ENCODE data around the gene ST3GAL6. TPM values are rescaled to one million over a fixed set of nuclear protein-coding genes. Genes with fewer than 3 reads are reported as not detected.
A peak's percentile ranks its signal among the peaks of the same experiment; 100 is the strongest.

Gene ST3GAL6, protein sequence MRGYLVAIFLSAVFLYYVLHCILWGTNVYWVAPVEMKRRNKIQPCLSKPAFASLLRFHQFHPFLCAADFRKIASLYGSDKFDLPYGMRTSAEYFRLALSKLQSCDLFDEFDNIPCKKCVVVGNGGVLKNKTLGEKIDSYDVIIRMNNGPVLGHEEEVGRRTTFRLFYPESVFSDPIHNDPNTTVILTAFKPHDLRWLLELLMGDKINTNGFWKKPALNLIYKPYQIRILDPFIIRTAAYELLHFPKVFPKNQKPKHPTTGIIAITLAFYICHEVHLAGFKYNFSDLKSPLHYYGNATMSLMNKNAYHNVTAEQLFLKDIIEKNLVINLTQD
- 87.0 TPM for total RNA-seq
- long read RNA-seq, transcript ST3GAL6-214 (10 exons, 1,886 nt) = major isoform, 35 of 156 reads
- long read RNA-seq, transcript ST3GAL6-202 (11 exons, 3,571 nt) = minor isoform, 8 of 156 reads
- long read RNA-seq, transcript ST3GAL6-228 (10 exons, 3,399 nt) = minor isoform, 16 of 156 reads
- long read RNA-seq, transcript ST3GAL6-208 (11 exons, 2,837 nt) = minor isoform, 6 of 156 reads
- long read RNA-seq, partial matches to known transcripts = 4 of 156 reads
- long read RNA-seq, other reads (novel, unspliced or antisense) = 87 of 156 reads

DNA sequence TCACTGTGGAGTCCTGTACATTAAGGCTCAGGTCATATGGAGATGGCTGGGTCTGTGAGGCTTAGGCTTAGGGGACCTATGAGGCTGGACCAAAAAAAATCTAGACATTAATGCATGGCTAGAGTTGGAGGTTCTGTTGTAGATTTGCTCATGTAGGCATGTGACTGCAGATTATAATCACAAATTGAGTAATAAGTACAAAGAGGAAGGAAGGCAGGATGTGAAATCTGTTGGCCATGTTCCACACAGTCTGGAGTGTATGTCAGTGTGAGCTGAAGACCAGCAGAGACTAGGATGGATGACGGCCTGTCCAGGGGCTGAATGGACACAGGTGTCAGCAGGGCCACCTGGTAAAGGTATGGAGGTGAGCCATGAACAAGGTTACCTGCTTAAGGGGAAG lies at the start of gene ST3GAL6:
ST3GAL6 (plus strand) TSS at position 265 of the 400 bp plus-strand sequence. CDS start 5,101 bp downstream, outside the sequence.
- DNase-seq (ENCODE audit: low spot score) = no peak
- intact Hi-C loops (cut with DNase I) = no loop called here

DNA sequence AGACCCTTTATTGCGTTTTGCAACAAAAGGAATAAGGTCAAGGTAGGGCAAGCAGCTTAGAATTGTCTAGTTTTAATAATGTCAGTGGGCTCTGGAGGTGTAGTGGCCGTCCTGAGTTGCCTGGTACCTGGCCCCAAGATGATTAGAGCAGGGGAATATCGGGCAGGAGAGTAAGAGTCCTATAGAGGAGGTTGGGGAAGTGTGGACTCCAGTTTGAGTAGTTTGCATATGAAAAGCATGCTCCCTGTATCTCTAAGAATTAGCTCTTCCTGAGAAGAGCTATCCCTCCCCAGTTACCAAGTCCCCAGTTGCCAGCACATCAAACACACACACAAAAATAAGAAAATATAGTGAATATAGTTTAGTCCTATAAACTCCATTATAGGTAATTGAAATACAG lies 49.2 kb upstream of the ST3GAL6 start:
- no peak for DNase-seq (ENCODE audit: low spot score)
- intact Hi-C loops (cut with DNase I) = no loop called here

DNA sequence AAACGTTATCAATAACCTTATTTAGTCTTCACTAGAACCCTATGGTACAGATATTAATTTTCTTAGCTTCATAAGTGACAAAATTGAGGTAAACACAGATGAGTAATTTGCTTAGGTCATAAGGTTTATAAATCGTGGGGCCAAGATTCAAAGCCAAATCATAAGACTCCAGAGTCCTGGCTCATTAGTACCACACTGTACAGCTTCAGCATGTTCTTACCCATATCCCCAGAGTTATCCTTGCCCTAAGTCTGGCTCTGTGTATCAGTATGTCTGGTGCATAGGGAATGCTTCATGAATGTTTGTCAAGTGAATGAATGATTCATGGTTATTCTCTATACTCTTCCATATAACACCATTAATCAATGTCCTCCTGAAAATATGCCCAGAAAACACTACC lies 45.6 kb upstream of the ST3GAL6 start:
- DNase-seq (ENCODE audit: low spot score) = no peak
- intact Hi-C loops (cut with DNase I) = no loop called here

DNA sequence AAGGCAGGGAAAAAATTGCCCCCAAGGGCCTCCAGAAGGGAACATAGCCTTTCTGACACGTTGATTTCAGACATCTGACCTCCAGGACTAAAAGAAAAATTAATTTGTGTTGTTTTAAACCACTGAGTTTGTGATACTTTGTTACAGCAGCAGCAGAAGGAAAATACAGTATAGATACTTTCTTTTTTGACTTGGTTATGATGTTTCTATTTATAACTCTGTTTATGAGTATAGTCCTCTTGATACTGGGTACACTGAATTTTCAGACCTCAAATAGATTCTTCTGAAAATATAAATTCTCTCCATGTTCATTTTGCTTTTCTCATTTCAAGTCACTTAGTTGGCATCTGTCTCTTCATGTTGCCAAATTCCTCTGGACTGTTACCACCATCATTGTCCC lies 44.4 kb upstream of the ST3GAL6 start:
- no peak for DNase-seq (ENCODE audit: low spot score)
- intact Hi-C loops (cut with DNase I) = no loop called here

DNA sequence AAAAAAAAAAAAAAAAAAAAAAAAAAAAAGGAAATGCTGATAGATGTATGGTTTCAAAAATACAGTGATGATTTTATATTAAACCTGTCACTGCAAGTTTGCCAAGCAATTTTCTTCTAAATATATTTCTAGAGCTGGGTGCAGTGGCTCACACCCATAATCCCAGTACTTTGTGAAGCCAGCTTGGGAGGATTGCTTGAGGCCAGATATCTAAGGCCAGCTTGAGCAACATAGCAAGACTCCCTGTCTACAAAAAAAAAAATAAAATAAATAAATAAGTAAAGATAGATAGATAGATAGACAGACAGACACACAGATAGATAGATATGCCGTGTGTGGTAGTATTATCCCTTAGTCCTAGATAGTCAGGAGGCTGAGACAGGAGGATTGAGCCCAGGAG lies 41.4 kb upstream of the ST3GAL6 start:
- intact Hi-C loops (cut with DNase I) = no loop called here
- no peak for DNase-seq (ENCODE audit: low spot score)

DNA sequence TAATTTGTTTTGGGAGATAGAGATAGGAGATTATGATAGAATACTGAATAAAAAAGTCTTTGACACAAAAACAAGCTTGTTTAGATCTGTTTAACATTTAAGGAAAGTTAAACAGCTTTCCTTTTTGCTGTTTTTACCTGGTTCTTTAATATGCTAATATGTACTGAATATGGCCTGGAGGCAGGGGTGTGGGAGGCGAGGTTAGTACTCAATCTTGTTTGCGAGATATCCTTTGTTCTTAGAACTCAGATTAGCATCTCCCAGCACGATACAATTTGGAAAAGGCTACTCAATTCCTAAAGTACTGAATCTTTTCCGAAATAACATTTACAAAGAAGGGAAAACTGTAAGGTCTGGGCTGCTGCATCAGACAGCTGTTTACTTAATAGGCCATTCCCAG lies 40.8 kb upstream of the ST3GAL6 start:
- intact Hi-C loops (cut with DNase I) = no loop called here
- DNase-seq (ENCODE audit: low spot score) = no peak

DNA sequence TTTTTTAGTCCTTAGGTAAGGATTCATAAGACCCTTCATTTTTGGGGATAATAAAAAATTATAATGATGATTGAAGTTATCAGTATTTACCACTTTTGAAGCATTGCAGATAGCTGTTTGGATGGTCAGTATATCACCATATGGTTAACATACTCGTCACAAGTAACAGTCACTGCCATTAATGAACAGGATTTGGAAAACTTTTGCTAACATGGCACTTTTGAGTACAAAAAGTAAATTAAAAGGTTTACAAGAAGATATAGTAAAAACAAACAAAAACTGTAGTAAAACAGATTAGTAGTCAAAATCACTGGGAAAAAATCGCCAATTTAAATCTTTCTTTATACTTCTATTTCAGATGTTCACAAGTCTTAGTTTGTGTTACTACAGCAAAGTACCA lies 37.8 kb upstream of the ST3GAL6 start:
- intact Hi-C loops (cut with DNase I) = no loop called here

DNA sequence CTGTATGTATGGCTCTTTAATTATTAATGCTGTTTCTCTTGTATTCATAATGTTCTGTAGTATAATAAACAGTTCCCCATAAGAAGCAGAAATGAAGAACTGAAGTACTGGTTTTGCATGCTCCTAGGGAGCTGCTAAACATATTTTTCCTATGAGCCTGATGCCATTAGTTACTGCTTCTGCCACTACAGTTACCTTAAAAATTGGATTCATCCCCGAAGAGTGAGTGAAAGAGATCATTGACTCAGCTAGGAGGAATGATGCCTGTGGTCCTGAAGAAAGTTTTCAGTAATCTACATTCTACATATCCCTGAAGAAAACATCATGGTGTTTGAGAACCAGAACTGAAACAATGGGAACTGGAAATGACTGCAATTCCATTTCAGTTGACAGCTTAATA lies 37.1 kb upstream of the ST3GAL6 start:
- DNase-seq (ENCODE audit: low spot score) = no peak
- intact Hi-C loops (cut with DNase I) = no loop called here

More for the DNA sequence above, 37.8 kb upstream of the ST3GAL6 start:
- no peak for DNase-seq (ENCODE audit: low spot score)

DNA sequence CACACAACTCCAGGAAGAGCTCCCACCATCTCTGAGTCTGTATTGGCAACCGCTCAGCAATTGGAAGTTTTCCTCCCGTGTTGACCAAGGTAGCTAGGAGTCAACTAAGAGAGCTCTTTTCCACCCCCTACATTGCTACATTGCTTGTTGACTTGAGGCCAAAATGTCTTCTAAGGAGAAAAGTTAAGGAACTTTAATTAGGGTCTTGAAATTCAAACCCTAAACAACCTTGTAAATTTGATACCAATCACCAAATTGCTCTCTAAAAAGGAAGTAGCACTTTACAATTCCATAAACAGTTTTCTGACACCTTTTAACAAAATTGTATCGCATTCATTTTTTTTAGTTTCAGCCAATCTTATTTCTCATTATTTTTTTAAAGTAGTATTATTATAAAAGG lies 35.5 kb upstream of the ST3GAL6 start:
- DNase-seq (ENCODE audit: low spot score) = no peak
- intact Hi-C loops (cut with DNase I) = no loop called here

DNA sequence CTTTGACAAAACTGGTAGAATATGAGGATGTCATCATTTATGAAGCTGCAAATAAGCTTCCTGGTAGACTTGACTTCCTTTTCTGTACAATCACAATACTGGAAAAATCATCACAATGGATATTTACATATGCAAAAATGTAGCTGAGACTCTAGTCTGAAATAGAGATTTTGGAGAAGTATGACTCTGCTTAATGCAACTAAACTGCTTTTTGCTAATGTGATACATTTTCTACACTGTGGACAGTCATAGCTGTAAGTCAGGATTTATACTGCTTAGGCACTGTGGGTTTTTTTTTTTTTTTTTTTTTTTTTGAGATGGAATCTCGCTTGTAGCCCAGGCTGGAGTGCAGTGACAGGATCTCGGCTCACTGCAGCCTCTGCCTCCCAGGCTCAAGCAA lies 34.5 kb upstream of the ST3GAL6 start:
- intact Hi-C loops (cut with DNase I) = no loop called here
- DNase-seq (ENCODE audit: low spot score) = no peak

DNA sequence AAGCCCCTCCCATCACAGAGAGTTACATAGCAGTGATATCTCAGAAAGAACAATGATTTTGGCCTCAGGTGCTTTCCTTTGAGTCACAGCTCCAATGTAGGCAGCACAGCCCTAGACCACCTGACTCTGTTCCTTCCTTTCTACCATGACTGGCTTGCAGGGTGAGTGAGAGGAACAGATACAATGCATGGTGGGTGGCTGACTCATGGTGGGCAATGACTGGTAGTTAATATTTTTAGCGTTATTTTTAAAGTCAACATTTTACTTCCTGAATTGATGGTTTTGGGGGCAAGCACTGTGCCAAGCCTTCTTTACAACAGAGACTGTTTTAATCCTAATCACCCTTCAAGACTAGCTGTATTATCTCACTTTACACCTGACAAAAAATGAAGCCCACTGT lies 32.8 kb upstream of the ST3GAL6 start:
- DNase-seq (ENCODE audit: low spot score) = no peak
- intact Hi-C loops (cut with DNase I) = loop anchor here (5.0 to 10.0 kb wide), 3 partner anchors 38 to 164 kb away; no protein-coding TSS in a partner anchor

DNA sequence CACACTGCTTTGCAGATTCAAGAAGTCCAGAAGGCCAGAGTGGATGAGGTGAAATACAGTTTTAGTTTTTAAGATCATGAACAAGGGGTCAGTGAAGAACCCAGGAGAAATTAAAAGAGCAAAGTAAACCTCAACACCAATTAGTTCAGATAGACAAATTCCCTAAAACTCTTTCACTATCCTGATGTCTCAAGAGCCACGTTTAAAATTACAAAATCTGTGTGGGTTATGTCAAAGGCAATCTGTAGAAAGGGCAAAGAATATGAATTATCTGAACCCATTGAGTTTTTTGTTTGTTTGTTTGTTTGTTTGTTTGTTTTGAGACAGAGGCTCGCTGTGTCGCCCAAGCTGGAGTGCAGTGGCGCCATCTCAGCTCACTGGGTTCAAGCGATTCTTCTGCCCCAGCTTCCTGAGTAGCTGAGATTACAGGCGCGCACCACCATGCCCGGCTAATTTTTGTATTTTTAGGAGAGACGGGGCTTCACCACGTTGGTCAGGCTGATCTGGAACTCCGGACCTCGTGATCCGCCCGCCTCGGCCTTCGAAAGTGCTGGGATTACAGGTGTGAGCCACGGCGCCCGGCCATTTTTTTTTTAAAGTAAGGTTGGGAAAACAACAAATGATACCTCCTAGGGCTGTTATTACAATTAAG lies 32.1 kb upstream of the ST3GAL6 start:
- intact Hi-C loops (cut with DNase I) = loop anchor here (5.0 to 10.0 kb wide), 3 partner anchors 39 to 164 kb away; no protein-coding TSS in a partner anchor
- no peak for DNase-seq (ENCODE audit: low spot score)

DNA sequence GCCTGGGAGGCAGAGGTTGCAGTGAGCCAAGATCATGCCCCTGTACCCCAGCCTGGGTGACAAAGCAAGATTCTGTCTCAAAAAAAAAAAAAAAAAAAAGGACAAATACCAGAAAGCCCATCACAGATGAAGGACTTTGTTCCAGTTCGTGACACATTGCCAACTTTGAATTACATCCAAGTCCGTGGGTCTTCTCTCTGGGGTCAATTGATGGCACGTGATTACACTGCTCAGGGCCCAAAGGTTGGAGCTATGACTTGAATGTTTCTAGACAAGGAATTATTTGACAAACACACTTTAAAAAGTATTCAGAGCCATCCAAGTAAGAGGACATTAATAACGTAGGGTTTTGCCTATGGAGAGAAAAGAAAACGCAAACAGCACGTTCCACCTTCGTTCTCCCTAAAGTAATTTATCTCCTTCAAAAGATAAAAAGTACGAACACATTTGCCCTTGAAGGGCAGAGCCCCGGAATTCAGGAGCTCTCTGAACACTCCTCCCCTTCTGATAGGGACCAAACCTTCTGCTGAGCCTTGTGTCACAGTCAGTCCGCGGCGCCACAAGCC lies 31.3 kb upstream of the ST3GAL6 start:
- DNase-seq (ENCODE audit: low spot score) = no peak
- intact Hi-C loops (cut with DNase I) = loop anchor here (2.0 to 10.0 kb wide), 4 partner anchors 37 to 163 kb away; no protein-coding TSS in a partner anchor

DNA sequence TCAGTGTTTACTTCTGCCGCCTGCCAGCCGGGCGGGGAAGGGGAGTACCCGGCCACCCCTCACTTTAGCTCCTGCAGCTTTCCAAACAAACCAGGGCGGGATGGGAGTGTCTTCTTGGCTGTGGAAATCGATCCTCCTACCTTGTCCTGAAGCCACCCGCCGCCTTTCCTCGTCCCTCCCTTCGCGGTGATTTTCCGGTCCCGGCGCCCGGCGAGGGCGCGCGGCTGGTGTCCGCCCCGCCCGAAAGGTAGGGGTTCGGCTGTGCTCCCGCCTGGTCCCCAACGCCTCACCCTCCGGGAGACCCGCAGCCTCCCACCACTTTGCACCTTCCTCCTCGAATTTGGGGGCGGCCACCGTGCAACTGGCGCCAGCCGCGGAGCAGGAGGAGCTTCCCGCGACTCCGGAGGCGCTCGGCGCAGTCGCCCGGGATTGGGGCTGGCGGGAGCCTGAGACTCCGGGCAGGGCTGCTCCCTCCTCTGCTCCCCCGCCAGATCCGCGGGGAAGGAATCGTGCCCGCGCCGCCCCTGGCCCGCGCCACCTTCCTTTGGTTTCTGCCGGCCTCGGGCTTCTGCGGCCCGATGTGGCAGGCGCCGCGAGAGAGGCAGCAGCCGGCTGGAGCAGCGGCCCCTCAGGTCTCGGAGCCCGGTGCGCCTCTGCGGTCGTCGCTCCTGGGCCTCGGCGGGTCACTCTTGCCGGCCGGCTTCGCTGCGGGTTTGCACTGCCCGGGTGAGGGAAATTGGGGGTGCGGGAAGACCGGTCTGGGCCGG lies 30.7 kb upstream of the ST3GAL6 start:
- peak; percentile 89 for DNase-seq (ENCODE audit: low spot score)
- intact Hi-C loops (cut with DNase I) = loop anchor here (2.0 to 10.0 kb wide), 4 partner anchors 36 to 162 kb away; no protein-coding TSS in a partner anchor

DNA sequence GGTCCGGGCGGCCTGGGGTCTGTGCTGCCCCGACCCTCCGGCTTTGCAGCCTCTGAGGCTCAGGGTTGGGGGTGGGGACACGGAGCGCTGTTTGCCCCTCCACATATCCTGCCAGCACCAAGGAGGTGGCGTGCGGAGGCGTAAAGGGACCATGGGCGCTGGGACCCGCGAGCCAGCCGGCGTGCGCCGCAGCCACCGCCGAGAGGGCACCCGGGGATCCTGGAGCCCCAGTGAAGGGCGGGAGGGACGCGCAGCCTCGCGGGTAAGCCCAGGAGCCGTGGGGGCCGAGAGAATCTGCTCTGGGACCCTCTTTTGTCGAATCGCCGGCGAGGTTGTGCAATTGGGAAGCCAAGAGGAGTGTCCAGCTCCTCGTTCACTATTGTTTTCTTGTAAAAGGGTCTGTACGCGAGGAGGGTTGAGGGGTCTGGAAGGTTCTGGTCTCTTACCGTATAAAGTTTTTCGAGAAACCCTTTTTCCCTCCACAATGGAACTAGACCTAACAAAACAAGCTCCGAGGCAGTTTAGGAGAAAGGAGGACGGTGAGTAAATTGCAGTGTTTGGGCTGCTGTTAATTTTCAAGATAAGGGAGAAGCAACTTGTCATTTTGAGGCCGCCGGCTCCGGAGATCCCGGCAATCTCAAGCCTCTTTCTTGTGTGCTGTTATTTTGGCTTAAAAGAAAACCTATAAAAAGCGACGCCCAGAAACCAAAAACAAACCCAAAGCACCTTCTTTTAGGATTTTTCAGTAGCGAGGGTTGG lies 29.9 kb upstream of the ST3GAL6 start:
- peak; percentile 79 for DNase-seq (ENCODE audit: low spot score)
- intact Hi-C loops (cut with DNase I) = loop anchor here (2.0 to 10.0 kb wide), 4 partner anchors 36 to 162 kb away; no protein-coding TSS in a partner anchor

DNA sequence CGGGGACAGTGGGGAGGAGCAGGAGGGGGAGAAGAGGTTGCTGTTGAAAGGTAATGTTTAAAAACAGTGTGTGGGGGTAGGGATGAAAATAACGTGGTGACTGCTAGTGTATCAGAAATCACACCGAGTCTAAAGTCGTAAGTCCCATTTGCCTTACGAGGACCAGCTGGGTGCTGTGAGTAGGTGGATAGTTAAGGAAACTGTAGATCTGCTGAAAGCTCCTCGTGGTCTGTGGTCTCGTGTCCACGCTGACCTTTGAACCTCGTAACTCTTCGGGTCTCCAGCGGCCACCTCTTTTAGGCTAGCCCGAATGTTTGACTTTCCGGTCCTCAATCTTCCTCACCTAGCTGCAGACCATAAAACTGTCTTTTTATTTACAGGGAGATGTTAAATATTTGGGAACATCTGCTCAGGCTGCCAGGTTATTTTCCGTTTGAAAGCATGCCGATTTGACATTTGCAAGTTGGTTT lies 29.3 kb upstream of the ST3GAL6 start:
- no peak for DNase-seq (ENCODE audit: low spot score)
- intact Hi-C loops (cut with DNase I) = loop anchor here (2.0 to 10.0 kb wide), 4 partner anchors 35 to 161 kb away; no protein-coding TSS in a partner anchor

DNA sequence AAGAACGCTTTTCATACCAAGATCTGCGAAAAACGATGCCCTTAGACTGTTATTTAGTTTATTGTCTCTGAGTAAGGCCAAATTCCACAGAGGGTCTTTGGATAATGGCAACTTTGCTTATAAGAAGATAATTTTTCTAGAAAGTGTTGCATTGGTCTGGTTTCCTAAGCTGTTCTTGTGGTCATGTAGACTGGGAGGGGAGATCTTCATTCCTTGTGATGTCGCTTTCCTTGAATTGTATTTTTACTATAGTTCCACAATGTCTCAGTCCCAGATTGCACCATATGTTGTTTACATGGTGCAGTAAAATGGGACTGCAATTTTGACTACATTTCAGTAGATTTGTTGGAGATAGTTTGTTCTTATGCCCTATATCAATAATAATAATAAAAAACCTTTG lies 28.8 kb upstream of the ST3GAL6 start:
- intact Hi-C loops (cut with DNase I) = loop anchor here (5.0 to 10.0 kb wide), 3 partner anchors 42 to 160 kb away; no protein-coding TSS in a partner anchor
- DNase-seq (ENCODE audit: low spot score) = no peak

DNA sequence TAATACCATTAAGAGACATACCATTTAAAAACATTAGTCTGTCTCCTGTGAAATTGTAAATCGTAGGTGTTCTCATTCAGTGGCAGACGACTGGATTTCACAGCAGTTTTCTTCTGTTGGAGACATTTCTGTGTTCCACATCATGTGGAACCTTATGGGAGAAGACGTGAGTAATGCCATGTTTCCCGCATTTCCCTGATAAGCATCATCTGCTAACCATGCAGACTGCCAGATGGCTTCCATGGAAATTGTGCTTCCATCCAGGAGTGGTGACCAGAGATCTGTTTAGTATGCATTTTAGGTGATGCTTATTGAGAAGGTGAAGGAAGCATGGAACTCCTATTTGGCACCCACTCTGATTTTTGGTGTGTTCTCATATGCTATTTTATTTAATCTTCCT lies 28.4 kb upstream of the ST3GAL6 start:
- DNase-seq (ENCODE audit: low spot score) = no peak
- intact Hi-C loops (cut with DNase I) = loop anchor here (5.0 to 10.0 kb wide), 3 partner anchors 42 to 160 kb away; no protein-coding TSS in a partner anchor
